Putamen (tissue), 1 donor: ENCODE measurements around the gene NTM.
"Not testable (repeated sequence)": the region's sequence is repeated elsewhere in the genome, so short reads cannot be mapped to it uniquely, and the experiment has no call there.

Experiments
- DNase-seq: peaks from one replicate; pipeline ENCODE4 v3.0.0-alpha.2; 2016; ENCODE audit warnings: low spot score

The NTM gene

GRCh38 chr11:131463649-131464425 lies 93.4 kb downstream of the NTM start:
- DNase-seq: no peak

GRCh38 chr11:131464461-131464860 lies 94.0 kb downstream of the NTM start:
- no peak for DNase-seq

- no peak for DNase-seq
These were observed 94.6 kb downstream of the NTM start for GRCh38 chr11:131465039-131465438.

- DNase-seq: no peak
These were observed 95.3 kb downstream of the NTM start for GRCh38 chr11:131465746-131466145.

- DNase-seq: no peak
These were observed 97.4 kb downstream of the NTM start for GRCh38 chr11:131467645-131468394.

GRCh38 chr11:131468565-131468964 lies 98.2 kb downstream of the NTM start:
- no peak for DNase-seq

GRCh38 chr11:131470216-131470925 lies 100.0 kb downstream of the NTM start:
- DNase-seq: no peak

- DNase-seq: no peak
These were observed 101.6 kb downstream of the NTM start for GRCh38 chr11:131471976-131472375.

GRCh38 chr11:131474947-131475346 lies 104.5 kb downstream of the NTM start:
- DNase-seq: no peak

- DNase-seq: no peak
These were observed 105.9 kb downstream of the NTM start for GRCh38 chr11:131476266-131476665.

GRCh38 chr11:131478341-131478740 lies 107.9 kb downstream of the NTM start:
- no peak for DNase-seq

GRCh38 chr11:131481303-131481702 lies 110.9 kb downstream of the NTM start:
- no peak for DNase-seq

- no peak for DNase-seq
These were observed 111.6 kb downstream of the NTM start for GRCh38 chr11:131481971-131482370.

GRCh38 chr11:131483453-131483852 lies 113.0 kb downstream of the NTM start:
- DNase-seq: no peak

GRCh38 chr11:131483877-131484276 lies 113.5 kb downstream of the NTM start:
- DNase-seq: no peak

GRCh38 chr11:131486100-131486499 lies 115.7 kb downstream of the NTM start:
- no peak for DNase-seq

GRCh38 chr11:131486937-131487635 lies 116.7 kb downstream of the NTM start:
- no peak for DNase-seq

- peak; percentile 92 for DNase-seq
These were observed 117.8 kb downstream of the NTM start for GRCh38 chr11:131488238-131488637.

GRCh38 chr11:131491503-131491902 lies 121.1 kb downstream of the NTM start:
- no peak for DNase-seq

GRCh38 chr11:131495423-131495822 lies 125.0 kb downstream of the NTM start:
- peak; percentile 71 for DNase-seq

- not testable (repeated sequence) for DNase-seq
These were observed 127.3 kb downstream of the NTM start for GRCh38 chr11:131497686-131498085.

- peak; percentile 90 for DNase-seq
These were observed 128.3 kb downstream of the NTM start for GRCh38 chr11:131498631-131499160.
